Measurements from ENCODE around the gene SPOCK1. TPM values are rescaled to one million over a fixed set of nuclear protein-coding genes. Genes with fewer than 3 reads are reported as not detected.
"Not testable (repeated sequence)": the region's sequence is repeated elsewhere in the genome, so short reads cannot be mapped to it uniquely, and the experiment has no call there.

Gene SPOCK1
- total and polyA plus RNA-seq, 2 experiments from 2014 or later, result 5.6 to 10.1 TPM

- not testable (repeated sequence) for H3K27me3 ChIP-seq; H3K4me3 ChIP-seq; H3K9me2 ChIP-seq (replicated peaks; ENCODE audit: insufficient read depth); H4K20me1 ChIP-seq (ENCODE audit: insufficient read depth, poor library complexity, severe bottlenecking); H3K9me3 ChIP-seq (ENCODE audit: low read depth); H2AFZ ChIP-seq; H3K79me2 ChIP-seq; H3K36me3 ChIP-seq (replicated peaks; ENCODE audit: insufficient read depth, low read depth); H3K27ac ChIP-seq; H3K4me2 ChIP-seq; H3K4me1 ChIP-seq (ENCODE audit: insufficient read depth)
- WGBS (ENCODE audit: low lambda C conversion rate, missing lambda C conversion rate), result 44% methylated on average over 8 of the region's 8 CpGs
- peak; percentile 56 for DNase-seq (ENCODE audit: low spot score)
Measured at GRCh38 chr5:136953346-136954069, 545.6 kb downstream of the SPOCK1 start.

GRCh38 chr5:136927571-136927970 is 571.6 kb downstream of the SPOCK1 start:
- Histone ChIP-seq H3K9me2 (replicated peaks; ENCODE audit: insufficient read depth) (no peaks in the 10 kb centered on the region), H3K36me3 (replicated peaks; ENCODE audit: insufficient read depth, low read depth) (no peaks in the 10 kb centered on the region)
- TF ChIP-seq EZH2 (IDR thresholded peaks at IDR 0.05; ENCODE audit: borderline replicate concordance) (no peak), CTCF (IDR thresholded peaks at IDR 0.05; ENCODE audit: poor library complexity) (no peak), EZH2phosphoT487 (IDR thresholded peaks at IDR 0.05; ENCODE audit: low read depth, severe bottlenecking, unreplicated experiment) (no peak)

GRCh38 chr5:136926073-136926472 is 573.1 kb downstream of the SPOCK1 start:
- Histone ChIP-seq H3K79me2 (no peaks in the 10 kb centered on the region), H3K4me3 (no peak overlapping the region), H3K27me3 (no peaks in the 10 kb centered on the region), H3K27ac (no peak overlapping the region), H3K4me2 (no peak overlapping the region), H3K36me3 (replicated peaks; ENCODE audit: insufficient read depth, low read depth) (no peaks in the 10 kb centered on the region), H3K9me3 (ENCODE audit: low read depth) (no peaks in the 10 kb centered on the region), H3K4me1 (ENCODE audit: insufficient read depth) (no peaks in the 10 kb centered on the region), H4K20me1 (ENCODE audit: insufficient read depth, poor library complexity, severe bottlenecking) (no peaks in the 10 kb centered on the region), H2AFZ (no peak overlapping the region), H3K9me2 (replicated peaks; ENCODE audit: insufficient read depth) (no peaks in the 10 kb centered on the region)
- WGBS (ENCODE audit: low lambda C conversion rate, missing lambda C conversion rate), result 88% methylated on average over 2 of the region's 2 CpGs
- no peak for DNase-seq (ENCODE audit: low spot score)
- TF ChIP-seq EZH2 (IDR thresholded peaks at IDR 0.05; ENCODE audit: borderline replicate concordance), result no peak
- no peak for TF ChIP-seq EZH2phosphoT487 (IDR thresholded peaks at IDR 0.05; ENCODE audit: low read depth, severe bottlenecking, unreplicated experiment)

More at GRCh38 chr5:136927571-136927970, 571.6 kb downstream of the SPOCK1 start:
- Histone ChIP-seq H4K20me1 (ENCODE audit: insufficient read depth, poor library complexity, severe bottlenecking) (no peaks in the 10 kb centered on the region), H3K27me3 (no peaks in the 10 kb centered on the region), H3K4me1 (ENCODE audit: insufficient read depth) (no peaks in the 10 kb centered on the region), H3K4me2 (no peak overlapping the region), H2AFZ (no peak overlapping the region), H3K27ac (no peak overlapping the region), H3K4me3 (no peak overlapping the region), H3K9me3 (ENCODE audit: low read depth) (no peaks in the 10 kb centered on the region), H3K79me2 (no peaks in the 10 kb centered on the region)
- no peak for DNase-seq (ENCODE audit: low spot score)

Small RNAs within 50 kb of the gene (small RNA-seq; reads per million reads assigned to genes)
- not detected for gene RNA5SP193

Other genes starting within 250 kb of the SPOCK1 start
- gene KLHL3, start 236.8 kb upstream of the SPOCK1 start, total RNA-seq, result 4.0 and 5.3 TPM in 2 replicates
- gene KLHL3, start 236.8 kb upstream of the SPOCK1 start, polyA plus RNA-seq, result 1.4 and 3.3 TPM in 2 replicates

Data from hepatocyte (in vitro differentiated cells).